KMS-11 (cell line): Measurements from ENCODE around the gene RAB11B.

ENCODE experiments used
- H2AFZ ChIP-seq: fragments of 200-600 bp; sonication (generic); 2 replicates; pipeline ENCODE4 v1.6.1; 2016; ENCODE audit warnings: antibody characterized with exemption, mixed run types, low read depth
- H3K27ac ChIP-seq: fragments of 200-600 bp; sonication (generic); 2 replicates; pipeline ENCODE4 v1.6.1; 2016; ENCODE audit warnings: mild to moderate bottlenecking, mixed run types
- H3K27me3 ChIP-seq: fragments of 200-600 bp; sonication (generic); 2 replicates; pipeline ENCODE4 v1.6.1; 2017; ENCODE audit warnings: mild to moderate bottlenecking, low read depth, mixed run types, moderate library complexity; ENCODE audit not compliant: insufficient read depth
- H3K36me3 ChIP-seq: fragments of 200-600 bp; sonication (generic); 2 replicates; pipeline ENCODE4 v1.6.1; 2017; ENCODE audit warnings: mild to moderate bottlenecking, mixed run types; ENCODE audit not compliant: insufficient read depth
- H3K4me1 ChIP-seq: fragments of 200-600 bp; sonication (generic); 2 replicates; pipeline ENCODE4 v1.6.1; 2016; ENCODE audit warnings: mild to moderate bottlenecking, low read depth, mixed run types; ENCODE audit not compliant: poor library complexity, severe bottlenecking
- H3K4me2 ChIP-seq: fragments of 200-600 bp; sonication (generic); 2 replicates; pipeline ENCODE4 v1.7.0; 2016; ENCODE audit warnings: mild to moderate bottlenecking, mixed run types
- H3K4me3 ChIP-seq: fragments of 200-600 bp; sonication (generic); IDR thresholded peaks from 2 replicates; pipeline ENCODE4 v1.6.1; 2017; ENCODE audit warnings: low read depth, low read length, mixed read lengths; ENCODE audit not compliant: insufficient read depth
- H3K79me2 ChIP-seq: fragments of 200-600 bp; sonication (generic); 2 replicates; pipeline ENCODE4 v1.6.1; 2016; ENCODE audit warnings: low read depth, mixed run types; ENCODE audit not compliant: insufficient read depth
- H3K9ac ChIP-seq: fragments of 200-600 bp; sonication (generic); 2 replicates; pipeline ENCODE4 v1.6.1; 2016; ENCODE audit warnings: mild to moderate bottlenecking, mixed run types
- H4K20me1 ChIP-seq: fragments of 200-600 bp; sonication (generic); 2 replicates; pipeline ENCODE4 v1.6.1; 2016; ENCODE audit warnings: mild to moderate bottlenecking, mixed run types; ENCODE audit not compliant: insufficient read depth
- TF ChIP-seq, protein P1 (sequence below): fragments of 200-600 bp; sonication (generic); conservative IDR thresholded peaks from 2 replicates; pipeline ENCODE4 v1.6.1; 2017; ENCODE audit warnings: low read depth, mild to moderate bottlenecking, antibody characterized with exemption, low read length, moderate library complexity, mixed read lengths

RAB11B gene

GRCh38 chr19:8387688-8388611 lies 2.2 kb upstream of the RAB11B start:
- Histone ChIP-seq H3K4me3 (no peak overlapping the region), H3K4me1 (peaks cover 12% of the 10 kb centered on the region), H3K79me2 (peaks cover 8% of the 10 kb centered on the region; the same call in 1 of the 2 replicates), H2AFZ (no peak overlapping the region), H3K4me2 (no peak overlapping the region), H4K20me1 (no peaks in the 10 kb centered on the region), H3K36me3 (no peaks in the 10 kb centered on the region), H3K27ac (no peak overlapping the region), H3K9ac (no peak overlapping the region), H3K27me3 (no peaks in the 10 kb centered on the region)
- TF ChIP-seq, protein P1, sequence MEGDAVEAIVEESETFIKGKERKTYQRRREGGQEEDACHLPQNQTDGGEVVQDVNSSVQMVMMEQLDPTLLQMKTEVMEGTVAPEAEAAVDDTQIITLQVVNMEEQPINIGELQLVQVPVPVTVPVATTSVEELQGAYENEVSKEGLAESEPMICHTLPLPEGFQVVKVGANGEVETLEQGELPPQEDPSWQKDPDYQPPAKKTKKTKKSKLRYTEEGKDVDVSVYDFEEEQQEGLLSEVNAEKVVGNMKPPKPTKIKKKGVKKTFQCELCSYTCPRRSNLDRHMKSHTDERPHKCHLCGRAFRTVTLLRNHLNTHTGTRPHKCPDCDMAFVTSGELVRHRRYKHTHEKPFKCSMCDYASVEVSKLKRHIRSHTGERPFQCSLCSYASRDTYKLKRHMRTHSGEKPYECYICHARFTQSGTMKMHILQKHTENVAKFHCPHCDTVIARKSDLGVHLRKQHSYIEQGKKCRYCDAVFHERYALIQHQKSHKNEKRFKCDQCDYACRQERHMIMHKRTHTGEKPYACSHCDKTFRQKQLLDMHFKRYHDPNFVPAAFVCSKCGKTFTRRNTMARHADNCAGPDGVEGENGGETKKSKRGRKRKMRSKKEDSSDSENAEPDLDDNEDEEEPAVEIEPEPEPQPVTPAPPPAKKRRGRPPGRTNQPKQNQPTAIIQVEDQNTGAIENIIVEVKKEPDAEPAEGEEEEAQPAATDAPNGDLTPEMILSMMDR: no peak

DNA sequence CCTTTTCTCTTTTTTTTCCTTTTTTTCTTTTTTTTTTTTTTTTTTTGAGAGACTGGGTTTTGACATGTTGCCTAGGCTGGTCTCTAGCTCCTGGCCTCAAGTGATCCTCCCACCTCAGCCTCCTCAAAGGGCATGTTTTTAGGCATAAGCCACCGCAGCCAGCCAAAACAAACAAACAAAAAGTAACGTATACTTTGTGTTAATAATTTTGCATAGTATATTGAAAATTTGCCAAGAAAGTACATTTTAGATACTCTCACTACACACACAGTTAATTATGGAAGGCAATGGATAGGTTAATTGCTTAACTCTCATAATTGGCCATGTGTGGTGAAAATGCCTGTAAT lies 1.6 kb upstream of the RAB11B start:
- Histone ChIP-seq H3K36me3 (no peaks in the 10 kb centered on the region), H3K9ac (no peak overlapping the region), H3K4me3 (no peak overlapping the region), H3K4me2 (no peak overlapping the region), H4K20me1 (no peaks in the 10 kb centered on the region), H3K27ac (no peak overlapping the region), H3K27me3 (no peaks in the 10 kb centered on the region), H2AFZ (no peak overlapping the region), H3K4me1 (peaks cover 12% of the 10 kb centered on the region), H3K79me2 (peaks cover 11% of the 10 kb centered on the region; the same call in 1 of the 2 replicates)
- TF ChIP-seq, protein P1: no peak

- peak overlapping the region; percentile 83 for H2AFZ ChIP-seq
Measured at GRCh38 chr19:8390617-8390981, 439 bp downstream of the RAB11B start.

DNA sequence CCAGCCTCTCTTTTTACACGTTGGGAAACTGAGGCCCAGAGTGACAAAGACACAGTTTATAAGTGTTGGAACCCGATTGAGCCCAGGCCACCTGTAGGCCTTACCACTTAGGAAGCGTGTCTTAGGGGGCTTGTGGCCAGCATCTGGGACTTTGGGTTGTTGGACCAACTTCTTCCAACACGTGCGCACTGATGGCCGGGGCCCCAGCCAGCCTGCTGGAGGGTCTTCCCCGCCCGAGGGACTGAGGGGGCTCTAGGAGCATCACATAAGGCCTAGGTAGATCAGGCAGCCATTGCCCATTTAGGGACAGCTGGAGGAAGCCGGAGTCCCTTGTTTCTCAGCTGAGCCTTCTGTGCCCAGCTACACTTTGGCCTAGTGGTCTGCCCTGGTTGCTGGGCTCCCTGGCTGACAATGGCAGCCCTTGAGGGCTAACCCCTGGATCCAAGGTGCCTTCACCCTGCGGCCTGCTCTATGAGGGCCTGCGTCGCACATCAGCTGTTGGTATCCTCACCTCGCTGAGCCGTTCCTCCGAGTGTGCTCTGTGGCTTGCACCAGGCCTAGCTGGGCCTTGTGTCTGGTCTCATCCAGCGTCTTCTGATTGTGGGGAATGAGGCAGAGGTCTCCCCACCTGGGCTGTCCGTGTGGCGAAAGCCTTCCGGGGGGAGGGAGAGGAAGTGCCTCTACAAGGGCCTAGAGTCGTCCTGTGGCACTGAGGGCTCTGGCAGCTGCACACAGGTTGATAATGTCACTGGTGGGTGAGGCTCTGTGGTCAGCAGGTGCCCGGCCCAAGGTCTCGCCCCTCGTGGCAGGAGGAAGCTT lies 1.2 kb downstream of the RAB11B start:
- H3K9ac ChIP-seq: no peak overlapping the region
- no peak overlapping the region for H3K4me3 ChIP-seq
- H3K4me1 ChIP-seq: peaks cover 12% of the 10 kb centered on the region
- no peak overlapping the region for H3K27ac ChIP-seq
- H3K4me2 ChIP-seq: peak overlapping the region; percentile 68; the same call in 1 of the 2 replicates
- peaks cover 11% of the 10 kb centered on the region; the same call in 1 of the 2 replicates for H3K79me2 ChIP-seq
- H3K27me3 ChIP-seq: no peaks in the 10 kb centered on the region
- TF ChIP-seq, protein P1: no peak
- H4K20me1 ChIP-seq: no peaks in the 10 kb centered on the region
- H3K36me3 ChIP-seq: no peaks in the 10 kb centered on the region
- no peak overlapping the region for H2AFZ ChIP-seq

More at GRCh38 chr19:8390617-8390981, 439 bp downstream of the RAB11B start:
- peaks cover 12% of the 10 kb centered on the region for H3K4me1 ChIP-seq
- TF ChIP-seq, protein P1: no peak
- H3K27me3 ChIP-seq: no peaks in the 10 kb centered on the region
- H3K9ac ChIP-seq: peak overlapping the region; percentile 91
- peak overlapping the region; percentile 66 for H3K4me2 ChIP-seq
- no peaks in the 10 kb centered on the region for H3K36me3 ChIP-seq
- H3K79me2 ChIP-seq: peaks cover 11% of the 10 kb centered on the region; the same call in 1 of the 2 replicates
- H4K20me1 ChIP-seq: no peaks in the 10 kb centered on the region
- H3K4me3 ChIP-seq: no peak overlapping the region
- H3K27ac ChIP-seq: peak overlapping the region; percentile 94
